Body of pancreas (tissue), 4 donors: ENCODE data around the gene BEST2.

Source experiments
- CTCF ChIP-seq, 7 experiments: fragments of 450-650 bp in 4 of 7; fragments of 200-600 bp in 3 of 7; sonication (generic) in 3 of 7; IDR thresholded peaks; one replicate each; pipeline ENCODE4 v1.5.1; 2016 to 2019; ENCODE audit warnings: antibody characterized with exemption in 7 of 7
- POLR2A ChIP-seq, 3 donors: fragments of 450-650 bp; IDR thresholded peaks; one replicate each; pipeline ENCODE4 v1.6.1; 2016; ENCODE audit warnings: antibody characterized with exemption in 3 of 3, mild to moderate bottlenecking in 2 of 3

- no peak for TF ChIP-seq CTCF (IDR thresholded peaks at IDR 0.05)
- no peak for TF ChIP-seq POLR2A (IDR thresholded peaks at IDR 0.05)
Measured at GRCh38 chr19:12788042-12788681, 36.6 kb downstream of the BEST2 start.
